GM23338 (cell line): Measurements from ENCODE around the gene CD22. TPM values are rescaled to one million over a fixed set of nuclear protein-coding genes. Genes with fewer than 3 reads are reported as not detected.

Source experiments
- ATAC-seq: fragments of 200-7000 bp; cut with Tn5 transposase; 3 replicates; pipeline ENCODE4 v1.9.1; 2020
- DNase-seq: peaks from one replicate; pipeline ENCODE4 v3.0.0-alpha.2; 2015; ENCODE audit warnings: low spot score
- H2AFZ ChIP-seq: fragments of 200-600 bp; sonication (generic); 2 replicates; pipeline ENCODE4 v1.8.0; 2016; ENCODE audit warnings: antibody characterized with exemption, mild to moderate bottlenecking, moderate library complexity
- H3F3A ChIP-seq: fragments of 200-600 bp; sonication (generic); replicated peaks from 2 replicates; pipeline ENCODE4 v1.8.0; 2017; ENCODE audit warnings: antibody characterized with exemption, mixed run types, low read depth
- H3K27ac ChIP-seq: fragments of 200-600 bp; sonication (generic); 2 replicates; pipeline ENCODE4 v1.6.1; 2016; ENCODE audit warnings: low read depth
- H3K27me3 ChIP-seq: fragments of 200-600 bp; sonication (generic); 2 replicates; pipeline ENCODE4 v1.8.0; 2016; ENCODE audit warnings: mild to moderate bottlenecking, mixed run types, moderate library complexity; ENCODE audit not compliant: insufficient read depth
- H3K36me3 ChIP-seq: fragments of 200-600 bp; sonication (generic); 2 replicates; pipeline ENCODE4 v1.8.0; 2016; ENCODE audit warnings: mild to moderate bottlenecking; ENCODE audit not compliant: insufficient read depth
- H3K4me1 ChIP-seq: fragments of 200-600 bp; sonication (generic); 2 replicates; pipeline ENCODE4 v1.8.0; 2016; ENCODE audit warnings: mild to moderate bottlenecking, moderate library complexity; ENCODE audit not compliant: insufficient read depth
- H3K4me2 ChIP-seq: fragments of 200-600 bp; sonication (generic); 2 replicates; pipeline ENCODE4 v1.7.1; 2017; ENCODE audit warnings: mixed run types
- H3K4me3 ChIP-seq: fragments of 200-600 bp; sonication (generic); 2 replicates; pipeline ENCODE4 v1.6.1; 2016; ENCODE audit warnings: mixed run types
- H3K79me2 ChIP-seq: fragments of 200-600 bp; sonication (generic); replicated peaks from 2 replicates; pipeline ENCODE4 v1.8.0; 2017; ENCODE audit warnings: mild to moderate bottlenecking; ENCODE audit not compliant: insufficient read depth
- H3K9me2 ChIP-seq: fragments of 200-600 bp; sonication (generic); 2 replicates; pipeline ENCODE4 v1.8.0; 2017; ENCODE audit not compliant: insufficient read depth
- H4K20me1 ChIP-seq: fragments of 200-600 bp; sonication (generic); replicated peaks from 2 replicates; pipeline ENCODE4 v1.8.0; 2017; ENCODE audit warnings: mild to moderate bottlenecking; ENCODE audit not compliant: insufficient read depth
- H3K27ac Mint-ChIP-seq: 2 replicates; pipeline ENCODE4 v1.8.0; 2020; ENCODE audit warnings: inconsistent platforms, mild to moderate bottlenecking, moderate library complexity, mixed read lengths
- H3K27me3 Mint-ChIP-seq: 3 replicates; pipeline ENCODE4 v1.8.0; 2022; ENCODE audit warnings: low read depth, mild to moderate bottlenecking, moderate library complexity, mixed read lengths, inconsistent platforms; ENCODE audit not compliant: insufficient read depth, poor library complexity
- H3K36me3 Mint-ChIP-seq: 3 replicates; pipeline ENCODE4 v1.8.0; 2021; ENCODE audit warnings: low read depth, mild to moderate bottlenecking, inconsistent platforms, moderate library complexity, mixed read lengths
- H3K4me1 Mint-ChIP-seq: 3 replicates; pipeline ENCODE4 v1.8.0; 2020; ENCODE audit warnings: mild to moderate bottlenecking, inconsistent platforms, mixed read lengths
- H3K4me3 Mint-ChIP-seq: 3 replicates; pipeline ENCODE4 v1.8.0; 2021; ENCODE audit warnings: moderate library complexity, mild to moderate bottlenecking, inconsistent platforms, mixed read lengths
- H3K9me3 Mint-ChIP-seq: 3 replicates; pipeline ENCODE4 v1.8.0; 2020; ENCODE audit warnings: moderate library complexity, mild to moderate bottlenecking, inconsistent platforms, mixed read lengths
- CREB1 ChIP-seq: fragments of 250-450 bp; sonication (Bioruptor Pico); IDR thresholded peaks from 2 replicates; pipeline ENCODE4 v1.5.0; 2020; ENCODE audit warnings: low read depth, mild to moderate bottlenecking, moderate library complexity
- CTCF ChIP-seq, 2 experiments: fragments of 200-600 bp in 1 of 2; sonication (generic) in 1 of 2; conservative IDR thresholded peaks; 2 replicates each; pipeline versions ENCODE4 v1.5.1 to v1.6.1; 2016 to 2017; ENCODE audit warnings: antibody characterized with exemption in 2 of 2, low read depth in 2 of 2, mild to moderate bottlenecking in 2 of 2, moderate library complexity in 1 of 2
- ETS1 ChIP-seq: IDR thresholded peaks from 2 replicates; pipeline ENCODE4 v1.6.1; 2016; ENCODE audit warnings: antibody characterized with exemption
- EZH2 ChIP-seq: fragments of 200-600 bp; sonication (generic); IDR thresholded peaks from one replicate; pipeline ENCODE4 v1.8.0; 2017; ENCODE audit warnings: antibody characterized with exemption, mild to moderate bottlenecking, low read depth; ENCODE audit not compliant: unreplicated experiment
- EZH2phosphoT487 ChIP-seq: fragments of 200-600 bp; sonication (generic); IDR thresholded peaks from one replicate; pipeline ENCODE4 v1.8.1; 2018; ENCODE audit warnings: antibody characterized with exemption; ENCODE audit not compliant: unreplicated experiment
- JUNB ChIP-seq: IDR thresholded peaks from one replicate; pipeline ENCODE4 v1.6.1; 2016; ENCODE audit warnings: antibody characterized with exemption; ENCODE audit not compliant: unreplicated experiment
- NANOG ChIP-seq: IDR thresholded peaks from 2 replicates; pipeline ENCODE4 v1.6.1; 2016; ENCODE audit warnings: antibody characterized with exemption, borderline replicate concordance
- POLR2AphosphoS5 ChIP-seq: IDR thresholded peaks from 2 replicates; pipeline ENCODE4 v1.6.1; 2016; ENCODE audit warnings: antibody characterized with exemption, low read depth
- REST ChIP-seq: IDR thresholded peaks from one replicate; pipeline ENCODE4 v1.6.1; 2018; ENCODE audit warnings: antibody characterized with exemption; ENCODE audit not compliant: unreplicated experiment
- STAT1 ChIP-seq: IDR thresholded peaks from one replicate; pipeline ENCODE4 v1.6.1; 2016; ENCODE audit warnings: antibody characterized with exemption; ENCODE audit not compliant: unreplicated experiment
- ZNF114 ChIP-seq: fragments of 250-450 bp; sonication (Bioruptor Pico); IDR thresholded peaks from 2 replicates; pipeline ENCODE4 v1.5.0; 2020; ENCODE audit warnings: mild to moderate bottlenecking, moderate library complexity
- ZNF331 ChIP-seq: fragments of 250-450 bp; sonication (Bioruptor Pico); IDR thresholded peaks from 2 replicates; pipeline ENCODE4 v1.5.0; 2020; ENCODE audit warnings: low read depth, mild to moderate bottlenecking, moderate library complexity
- ZNF462 ChIP-seq: fragments of 250-450 bp; sonication (Bioruptor Pico); IDR thresholded peaks from 2 replicates; pipeline ENCODE4 v1.5.0; 2020; ENCODE audit warnings: mild to moderate bottlenecking, moderate library complexity
- polyA plus RNA-seq: library from polyadenylated mRNA; unstranded; fragments of >200 nt; fragmentation: Nextera tagmentation; extraction: Ambion mirVana; gene quantifications from 2 replicates; pipeline ENCODE4 v1.2.1, GENCODE V29; 2016
- total RNA-seq: library from RNA; depleted of rRNA; stranded (reverse); fragments of >200 nt; shearing (Covaris generic); gene quantifications from 2 replicates; pipeline ENCODE4 v1.2.3, GENCODE V29; 2014

Gene CD22
- total and polyA plus RNA-seq, 2 experiments from 2014 or later = 0.10 to 0.32 TPM

GRCh38 chr19:35300339-35300649, 28.7 kb upstream of the CD22 start:
- Histone ChIP-seq H3K4me3 (no peak overlapping the region), H3K4me1 (peaks cover 9% of the 10 kb centered on the region; the same call in 1 of the 2 replicates), H3F3A (peaks cover 13% of the 10 kb centered on the region), H4K20me1 (no peaks in the 10 kb centered on the region), H2AFZ (no peak overlapping the region; the same call in 1 of the 2 replicates), H3K9me2 (no peaks in the 10 kb centered on the region), H3K4me2 (no peak overlapping the region; the same call in 1 of the 2 replicates), H3K79me2 (no peaks in the 10 kb centered on the region), H3K36me3 (no peaks in the 10 kb centered on the region), H3K27me3 (no peaks in the 10 kb centered on the region), H3K27ac (no peak overlapping the region)
- Mint-ChIP-seq H3K9me3 (no peaks in the 10 kb centered on the region), H3K27ac (no peak overlapping the region), H3K4me3 (no peak overlapping the region), H3K4me1 (peaks cover 6% of the 10 kb centered on the region; the same call in 2 of the 3 replicates), H3K36me3 (no peaks in the 10 kb centered on the region), H3K27me3 (peaks cover 6% of the 10 kb centered on the region)
- ATAC-seq (no peak), DNase-seq (no peak)
- TF ChIP-seq EZH2phosphoT487 = no peak
- no peak for TF ChIP-seq STAT1
- no peak for TF ChIP-seq NANOG
- no peak for TF ChIP-seq REST
- no peak for TF ChIP-seq POLR2AphosphoS5
- no peak for TF ChIP-seq ZNF114 (CRISPR knock-in tag)
- TF ChIP-seq ZNF462 (CRISPR knock-in tag) = no peak
- TF ChIP-seq CTCF (conservative IDR thresholded peaks at IDR 0.05; ENCODE audit: low read depth in 2 of 2) = no peak
- TF ChIP-seq EZH2 = no peak
- no peak for TF ChIP-seq ZNF331 (CRISPR knock-in tag)
- no peak for TF ChIP-seq ETS1
- TF ChIP-seq CREB1 (CRISPR knock-in tag) = no peak
- no peak for TF ChIP-seq JUNB
